ENCODE measurements around the gene ACSF3.

ACSF3 gene

GRCh38 chr16:89115216-89115861 lies 21.7 kb downstream of the ACSF3 start:
- H3K27ac ChIP-seq (ENCODE audit: extremely low read depth, low read depth, low read length): no peak overlapping the region
- TF ChIP-seq EGR2 (tag by site-specific recombination; IDR thresholded peaks at IDR 0.05; ENCODE audit: low read depth): 0 out of 2 replicates have a peak, but pooled peaks have one; percentile 10
- no peak for TF ChIP-seq ZNF138 (tag by site-specific recombination; IDR thresholded peaks at IDR 0.05; ENCODE audit: borderline replicate concordance)
- no peak for TF ChIP-seq ZBTB49 (tag by site-specific recombination; IDR thresholded peaks at IDR 0.05; ENCODE audit: low read depth)
- TF ChIP-seq ZNF670 (tag by site-specific recombination; IDR thresholded peaks at IDR 0.05; ENCODE audit: low read depth): no peak
- no peak overlapping the region for H3K4me3 ChIP-seq (ENCODE audit: low read depth, low read length)
- H3K4me1 ChIP-seq (ENCODE audit: control insufficient read depth, insufficient read depth, low read length): no peaks in the 10 kb centered on the region
- POLR2A ChIA-PET: no interaction called here
- no peaks in the 10 kb centered on the region for H3K9me3 ChIP-seq (ENCODE audit: control insufficient read depth, insufficient read depth, low read depth, low read length)
- peaks cover 5 to 90% of the 10 kb centered on the region in 2 experiments; a peak in 2 of 3 replicates for H3K36me3 ChIP-seq (ENCODE audit: control insufficient read depth in 2 of 2, insufficient read depth in 1 of 2, low read length in 2 of 2)
- CTCF ChIA-PET: interaction anchor here (0.5 kb wide), 1 partner anchor 17 kb away, joined by 3 read pairs; no protein-coding TSS in a partner anchor

GRCh38 chr16:89116341-89117226 lies 22.9 kb downstream of the ACSF3 start:
- no peak for TF ChIP-seq ZNF174 (tag by site-specific recombination; IDR thresholded peaks at IDR 0.05)
- no peak for TF ChIP-seq REPIN1 (tag by site-specific recombination; IDR thresholded peaks at IDR 0.05; ENCODE audit: low read depth)
- TF ChIP-seq PRDM2 (tag by site-specific recombination; IDR thresholded peaks at IDR 0.05; ENCODE audit: borderline replicate concordance): no peak
- TF ChIP-seq ZNF514 (tag by site-specific recombination; IDR thresholded peaks at IDR 0.05): no peak
- no peak for TF ChIP-seq SP7 (tag by site-specific recombination; IDR thresholded peaks at IDR 0.05)
- TF ChIP-seq ZBTB7A (tag by site-specific recombination; IDR thresholded peaks at IDR 0.05; ENCODE audit: low read depth): no peak
- TF ChIP-seq HOXA7 (CRISPR knock-in tag; IDR thresholded peaks at IDR 0.05; ENCODE audit: borderline replicate concordance): no peak
- no peak for TF ChIP-seq MEIS1 (CRISPR knock-in tag; IDR thresholded peaks at IDR 0.05; ENCODE audit: borderline replicate concordance)
- TF ChIP-seq SALL2 (tag by site-specific recombination; IDR thresholded peaks at IDR 0.05; ENCODE audit: borderline replicate concordance): no peak
- TF ChIP-seq TRIM28 (IDR thresholded peaks at IDR 0.05; ENCODE audit: borderline replicate concordance, low read length): no peak
- TF ChIP-seq BCL6B (tag by site-specific recombination; IDR thresholded peaks at IDR 0.05): no peak
- no peak for TF ChIP-seq ZNF596 (tag by site-specific recombination; IDR thresholded peaks at IDR 0.05)
- no peak for TF ChIP-seq ZNF214 (tag by site-specific recombination; IDR thresholded peaks at IDR 0.05; ENCODE audit: borderline replicate concordance)
- TF ChIP-seq ZNF768 (tag by site-specific recombination; IDR thresholded peaks at IDR 0.05): no peak
- no peak for TF ChIP-seq GLI4 (tag by site-specific recombination; IDR thresholded peaks at IDR 0.05)
- Histone ChIP-seq H3K9me3 (ENCODE audit: control insufficient read depth, insufficient read depth, low read depth, low read length) (no peaks in the 10 kb centered on the region), H3K4me1 (ENCODE audit: control insufficient read depth, insufficient read depth, low read length) (no peaks in the 10 kb centered on the region), H3K36me3 (ENCODE audit: control insufficient read depth in 2 of 2, insufficient read depth in 1 of 2, low read length in 2 of 2) (peaks cover 5 to 92% of the 10 kb centered on the region in 2 experiments; a peak in 2 of 3 replicates), H3K4me3 (ENCODE audit: low read depth, low read length) (no peak overlapping the region), H3K27ac (ENCODE audit: extremely low read depth, low read depth, low read length) (no peak overlapping the region)
- ChIA-PET POLR2A (no interaction called here), CTCF (no interaction called here)
